Measurements from ENCODE around the gene TRIM32. TPM values are rescaled to one million over a fixed set of nuclear protein-coding genes. Genes with fewer than 3 reads are reported as not detected.

Gene TRIM32
- total RNA-seq: 10 to 100 TPM; 12.9 to 19.2 (median 17.3) TPM

GRCh38 chr9:116687074-116687753, at the start of gene TRIM32:
Gene TRIM32, plus strand, starts transcription at chr9:116687305. Its CDS starts 10,438 bp downstream, at chr9:116697743.
- H3K36me3 ChIP-seq: no peaks in the 10 kb centered on the region
- 1% methylated on average over 20 of the region's 54 CpGs for WGBS
- DNase-seq (ENCODE audit: extremely low spot score): peak; percentile 98
- peaks cover 29 to 57% (median 53%) of the 10 kb centered on the region in 4 donors for H3K4me1 ChIP-seq
- no peaks in the 10 kb centered on the region for H3K9me3 ChIP-seq
- intact Hi-C loops (cut with DNase I): loop anchor here (10.0 kb wide), 1 partner anchor 1672 kb away; no protein-coding TSS in a partner anchor
- no peaks in the 10 kb centered on the region for H3K27me3 ChIP-seq
- H3K27ac ChIP-seq (replicated peaks in 1 of 4): peak within 1 kb of the TSS; percentile 78 to 85 (median 82)
- H3K4me3 ChIP-seq: peak within 1 kb of the TSS; percentile 64 to 91 (median 78)
- TF ChIP-seq POLR2AphosphoS5 (IDR thresholded peaks at IDR 0.05) (peak; percentile 68 to 72), EP300 (IDR thresholded peaks at IDR 0.05) (no peak)

- H3K4me3 ChIP-seq: no peak overlapping the region
- DNase-seq (ENCODE audit: extremely low spot score): peak; percentile 93
- no peaks in the 10 kb centered on the region for H3K36me3 ChIP-seq
- peak overlapping the region in 1 of 4 donors; percentile 56 for H3K27ac ChIP-seq (replicated peaks in 1 of 4)
- peaks cover 0 to 25% (median 17%) of the 10 kb centered on the region in 4 donors for H3K4me1 ChIP-seq
- intact Hi-C loops (cut with DNase I): no loop called here
- H3K9me3 ChIP-seq: no peaks in the 10 kb centered on the region
- no peaks in the 10 kb centered on the region for H3K27me3 ChIP-seq
- TF ChIP-seq EP300 (IDR thresholded peaks at IDR 0.05): no peak
- TF ChIP-seq CTCF (IDR thresholded peaks at IDR 0.05): no peak
- TF ChIP-seq POLR2A (IDR thresholded peaks at IDR 0.05; ENCODE audit: low read depth): no peak
- no peak for TF ChIP-seq POLR2AphosphoS5 (IDR thresholded peaks at IDR 0.05)
These were observed 47.8 kb upstream of the TRIM32 start for GRCh38 chr9:116639251-116639741.

- no peaks in the 10 kb centered on the region for H3K36me3 ChIP-seq
- DNase-seq (ENCODE audit: extremely low spot score): no peak
- no peak overlapping the region for H3K4me3 ChIP-seq
- H3K9me3 ChIP-seq: no peaks in the 10 kb centered on the region
- H3K27me3 ChIP-seq: no peaks in the 10 kb centered on the region
- intact Hi-C loops (cut with DNase I): no loop called here
- peak overlapping the region in 1 of 4 donors; percentile 42 for H3K27ac ChIP-seq (replicated peaks in 1 of 4)
- peaks cover 0 to 31% (median 22%) of the 10 kb centered on the region in 4 donors for H3K4me1 ChIP-seq
- TF ChIP-seq EP300 (IDR thresholded peaks at IDR 0.05) (no peak), POLR2AphosphoS5 (IDR thresholded peaks at IDR 0.05) (no peak), CTCF (IDR thresholded peaks at IDR 0.05) (no peak), POLR2A (IDR thresholded peaks at IDR 0.05; ENCODE audit: low read depth) (no peak)
- 61% methylated on average over 2 of the region's 2 CpGs for WGBS
These were observed 45.6 kb upstream of the TRIM32 start for GRCh38 chr9:116641292-116642059.

GRCh38 chr9:116643691-116644090, 43.4 kb upstream of the TRIM32 start:
- Histone ChIP-seq H3K9me3 (no peaks in the 10 kb centered on the region), H3K27ac (replicated peaks in 1 of 4) (no peak overlapping the region), H3K27me3 (no peaks in the 10 kb centered on the region), H3K4me1 (peaks cover 0 to 31% (median 22%) of the 10 kb centered on the region in 4 donors), H3K4me3 (no peak overlapping the region), H3K36me3 (no peaks in the 10 kb centered on the region)
- TF ChIP-seq CTCF (IDR thresholded peaks at IDR 0.05): no peak
- TF ChIP-seq EP300 (IDR thresholded peaks at IDR 0.05): no peak
- no peak for TF ChIP-seq POLR2AphosphoS5 (IDR thresholded peaks at IDR 0.05)
- TF ChIP-seq POLR2A (IDR thresholded peaks at IDR 0.05; ENCODE audit: low read depth): no peak
- 100% methylated on average over 1 of the region's 1 CpG for WGBS
- DNase-seq (ENCODE audit: extremely low spot score): no peak
- intact Hi-C loops (cut with DNase I): no loop called here

GRCh38 chr9:116644091-116644688, 42.9 kb upstream of the TRIM32 start:
- Histone ChIP-seq H3K4me3 (no peak overlapping the region), H3K27me3 (no peaks in the 10 kb centered on the region), H3K4me1 (peaks cover 0 to 31% (median 20%) of the 10 kb centered on the region in 4 donors), H3K36me3 (no peaks in the 10 kb centered on the region), H3K27ac (replicated peaks in 1 of 4) (no peak overlapping the region), H3K9me3 (no peaks in the 10 kb centered on the region)
- no peak for TF ChIP-seq CTCF (IDR thresholded peaks at IDR 0.05)
- TF ChIP-seq EP300 (IDR thresholded peaks at IDR 0.05): no peak
- no peak for TF ChIP-seq POLR2AphosphoS5 (IDR thresholded peaks at IDR 0.05)
- no peak for TF ChIP-seq POLR2A (IDR thresholded peaks at IDR 0.05; ENCODE audit: low read depth)
- no peak for DNase-seq (ENCODE audit: extremely low spot score)
- intact Hi-C loops (cut with DNase I): no loop called here
- WGBS: 87% methylated on average over 2 of the region's 2 CpGs

All from esophagus muscularis mucosa (tissue), 4 donors.